Pancreas (tissue), 10 donors: ENCODE results near the gene ATXN1. TPM values are rescaled to one million over a fixed set of nuclear protein-coding genes. Genes with fewer than 3 reads are reported as not detected.

ENCODE experiments used
- ATAC-seq, 4 donors: fragments of 200-7000 bp; cut with Tn5 transposase; one replicate each; pipeline versions ENCODE4 v1.8.0 to v1.9.1; 2020; ENCODE audit warnings: mild to moderate bottlenecking in 4 of 4, moderate library complexity in 4 of 4
- DNase-seq, 6 donors: peaks; one replicate each; pipeline ENCODE4 v3.0.0-alpha.2; 2020
- FAIRE-seq: peaks from 2 replicates; lab custom pipeline; 2012; peaks lifted over from hg19 to GRCh38; lab: Jason Lieb, UNC
- H3K27ac ChIP-seq, 4 donors: fragments of 200-600 bp; sonication (generic); 1 replicate in 3 of 4; 2 replicates in 1 of 4; pipeline versions ENCODE4 v1.5.0 to v1.8.0; 2020
- H3K27me3 ChIP-seq, 4 donors: fragments of 200-600 bp; one replicate each; pipeline ENCODE4 v1.8.0; 2021
- H3K36me3 ChIP-seq, 3 donors: fragments of 200-600 bp; sonication (generic) in 1 of 3; one replicate each; pipeline versions ENCODE4 v1.5.0 to v1.8.0; 2020 to 2021
- H3K4me1 ChIP-seq, 3 donors: fragments of 200-600 bp; one replicate each; pipeline ENCODE4 v1.8.0; 2021
- H3K4me3 ChIP-seq, 4 donors: fragments of 200-600 bp; sonication (generic) in 2 of 4; one replicate each; pipeline versions ENCODE4 v1.5.0 to v1.8.0; 2020 to 2021
- H3K9me3 ChIP-seq, 4 donors: fragments of 200-600 bp; one replicate each; pipeline ENCODE4 v1.8.0; 2021
- CTCF ChIP-seq, 4 donors: fragments of 200-600 bp; sonication (generic) in 3 of 4; IDR thresholded peaks; one replicate each; pipeline versions ENCODE4 v1.5.0 to v1.8.0; 2021; ENCODE audit warnings: antibody characterized with exemption in 4 of 4
- WGBS, 2 donors: extraction: QIAGEN DNeasy Blood & Tissue Kit; methylation state at CpG; one replicate each; pipeline ENCODE4 v1.1.7; 2013; 5-methylcytosine and 5-hydroxymethylcytosine counted together
- intact Hi-C, 3 donors: fragments of 100-400 bp; cut with DNase I; formaldehyde crosslinking; loops; one replicate each; pipeline versions ENCODE4 v1.11.1 to v1.14.2; 2022
- polyA plus RNA-seq, 2 donors: library from polyadenylated mRNA; stranded (reverse); fragments of 200-250 nt; gene quantifications; one replicate each; pipeline ENCODE4 v1.2.3, GENCODE V29; 2013
- total RNA-seq, 6 donors: library from RNA; stranded (reverse); fragmentation: NEBNext Ultra II Directional in 4 of 6; extraction: Animal tissue kit (Norgen Biotek cat#: 25700) in 4 of 6; gene quantifications; one replicate each; pipeline versions ENCODE4 v1.2.1 to v1.2.4, GENCODE V29; 2021 to 2023
- donor health status: healthy with polysubstance abuse.
- donor health status: DM: no; HTN: no; CAD: no; lungs with moderate emphysema.
- donor health status: DM: no; HTN: no; CAD: no.
- donor health status: control.
- donor health status: control.
- donor health status: Bipolar disorder and iron deficiency.
- donor health status: DM: yes; HTN: yes; CAD: no.
- donor health status: DM: no; HTN: no; CAD: no.
- donor health status: DM: no; HTN: no; CAD: no.
- donor health status: DM: yes; HTN: yes; CAD: no.

ATXN1 gene
- total and polyA plus RNA-seq, 8 donors: 4.9 to 38.6 (median 20.5) TPM

GRCh38 chr6:16486661-16487060, 274.6 kb downstream of the ATXN1 start:
- ATAC-seq: no peak
- Histone ChIP-seq H3K4me1 (no peaks in the 10 kb centered on the region), H3K27me3 (no peaks in the 10 kb centered on the region), H3K9me3 (no peaks in the 10 kb centered on the region), H3K27ac (no peak overlapping the region), H3K4me3 (no peak overlapping the region), H3K36me3 (peaks cover 0 to 5% (median 0%) of the 10 kb centered on the region in 3 donors)
- no peak for TF ChIP-seq CTCF (IDR thresholded peaks at IDR 0.05)
- 87 to 90% methylated on average over 11 of the region's 11 CpGs for WGBS, 2 donors
- no peak for DNase-seq
- intact Hi-C loops: no loop called here
- no peak for FAIRE-seq

GRCh38 chr6:16483315-16483875, 277.9 kb downstream of the ATXN1 start:
- no peak for TF ChIP-seq CTCF (IDR thresholded peaks at IDR 0.05)
- FAIRE-seq (no peak), ATAC-seq (no peak)

GRCh38 chr6:16482702-16483314, 278.5 kb downstream of the ATXN1 start:
- FAIRE-seq (no peak), DNase-seq (no peak), ATAC-seq (no peak)
- no peaks in the 10 kb centered on the region for H3K9me3 ChIP-seq
- no peak overlapping the region for H3K4me3 ChIP-seq
- no peak for TF ChIP-seq CTCF (IDR thresholded peaks at IDR 0.05)
- H3K36me3 ChIP-seq: peaks cover 0 to 5% (median 0%) of the 10 kb centered on the region in 3 donors
- H3K4me1 ChIP-seq: no peaks in the 10 kb centered on the region
- WGBS, 2 donors: 82 to 97% methylated on average over 1 of the region's 1 CpG
- no peak overlapping the region for H3K27ac ChIP-seq
- no peaks in the 10 kb centered on the region for H3K27me3 ChIP-seq
- intact Hi-C loops: no loop called here

More at GRCh38 chr6:16483315-16483875, 277.9 kb downstream of the ATXN1 start:
- H3K4me1 ChIP-seq: no peaks in the 10 kb centered on the region
- H3K9me3 ChIP-seq: no peaks in the 10 kb centered on the region
- 79 to 87% methylated on average over 2 of the region's 2 CpGs for WGBS, 2 donors
- H3K27me3 ChIP-seq: no peaks in the 10 kb centered on the region
- peaks cover 0 to 5% (median 0%) of the 10 kb centered on the region in 3 donors for H3K36me3 ChIP-seq
- no peak for DNase-seq
- H3K4me3 ChIP-seq: no peak overlapping the region
- intact Hi-C loops: no loop called here
- H3K27ac ChIP-seq: no peak overlapping the region

- WGBS, 2 donors: 92 to 99% methylated on average over 3 of the region's 3 CpGs
- intact Hi-C loops: no loop called here
- DNase-seq: no peak
Measured at GRCh38 chr6:16481697-16482399, 279.4 kb downstream of the ATXN1 start.

More at GRCh38 chr6:16481697-16482399, 279.4 kb downstream of the ATXN1 start:
- no peak for TF ChIP-seq CTCF (IDR thresholded peaks at IDR 0.05)
- Histone ChIP-seq H3K9me3 (no peaks in the 10 kb centered on the region), H3K27me3 (no peaks in the 10 kb centered on the region), H3K4me3 (no peak overlapping the region), H3K36me3 (peaks cover 0 to 5% (median 0%) of the 10 kb centered on the region in 3 donors), H3K27ac (no peak overlapping the region), H3K4me1 (no peaks in the 10 kb centered on the region)
- FAIRE-seq: no peak
- no peak for ATAC-seq
